K562 (cell line): ENCODE data around the gene RETSAT. TPM values are rescaled to one million over a fixed set of nuclear protein-coding genes. Genes with fewer than 3 reads are reported as not detected.

Source experiments
- ATAC-seq: fragments of 200-7000 bp; cut with Tn5 transposase; 3 replicates; pipeline ENCODE4 v1.9.1; 2020; ENCODE audit warnings: moderate library complexity
- BruUV-seq: library from RNA; stranded (reverse); fragments of 400-500 nt; replicated peaks from 2 replicates; lab custom pipeline; 2021; lab: Mats Ljungman, UMichigan
- CTCF ChIA-PET: fragments of 300-600 bp; formaldehyde crosslinking; extraction: SDS; loops from one replicate; lab custom pipeline; 2021; ENCODE audit warnings: low intra/inter-chr PET ratio; lab: Yijun Ruan, JAX
- POLR2A ChIA-PET: fragments of 300-600, 350-650 bp; sonication (Branson Sonifier 250); formaldehyde crosslinking; extraction: SDS; loops from one replicate; lab custom pipeline; 2021; ENCODE audit warnings: antibody characterized with exemption, inconsistent platforms; lab: Yijun Ruan, JAX
- DNase-seq, 4 experiments: peaks; one replicate each; pipeline versions ENCODE4 v3.0.0 to v3.0.0-alpha.2; 2011 to 2018; ENCODE audit warnings: low spot score in 3 of 4, mixed read lengths in 3 of 4; ENCODE audit errors: extremely low read depth in 1 of 4
- FAIRE-seq: peaks from 2 replicates; lab custom pipeline; 2011; peaks lifted over from hg19 to GRCh38; lab: Jason Lieb, UNC
- H2AFZ ChIP-seq: 2 replicates; pipeline ENCODE4 v1.6.0; 2011; ENCODE audit warnings: low read depth, low read length, control low read depth, inconsistent platforms
- H3K27ac ChIP-seq: fragments of 200-600 bp; 3 replicates; pipeline ENCODE4 v1.8.0; 2011; ENCODE audit warnings: low read depth, mild to moderate bottlenecking, control low read depth, inconsistent platforms, low read length, moderate library complexity, mixed read lengths; ENCODE audit errors: extremely low read depth
- H3K27me3 ChIP-seq, 2 experiments: fragments of 300-600 bp in 1 of 2; 2 replicates in 1 of 2; 3 replicates in 1 of 2; pipeline versions ENCODE4 v1.6.0 to v1.8.0; 2011; ENCODE audit warnings: inconsistent platforms in 2 of 2, low read length in 2 of 2, mild to moderate bottlenecking in 1 of 2, mixed read lengths in 1 of 2, moderate library complexity in 1 of 2; ENCODE audit not compliant: control insufficient read depth in 2 of 2, insufficient read depth in 2 of 2
- H3K36me3 ChIP-seq: fragments of 300-600 bp; 3 replicates; pipeline ENCODE4 v1.8.0; 2011; ENCODE audit warnings: mild to moderate bottlenecking, low read length, inconsistent platforms; ENCODE audit not compliant: control insufficient read depth, insufficient read depth
- H3K4me1 ChIP-seq, 2 experiments: fragments of 200-600 bp in 1 of 2; replicated peaks in 1 of 2; 2 replicates in 1 of 2; 3 replicates in 1 of 2; pipeline versions ENCODE4 v1.5.1 to v1.8.0; 2011; ENCODE audit warnings: inconsistent platforms in 2 of 2, low read length in 2 of 2, mild to moderate bottlenecking in 1 of 2, mixed read lengths in 1 of 2, moderate library complexity in 1 of 2; ENCODE audit not compliant: control insufficient read depth in 2 of 2, insufficient read depth in 2 of 2
- H3K4me2 ChIP-seq: 2 replicates; pipeline ENCODE4 v1.6.1; 2011; ENCODE audit warnings: low read length, control low read depth, inconsistent platforms, mixed read lengths; ENCODE audit not compliant: insufficient read depth
- H3K4me3 ChIP-seq: fragments of 200-600 bp; sonication (generic), shearing (Covaris generic); 2 replicates; pipeline ENCODE4 v1.5.1; 2016; ENCODE audit warnings: control low read depth, inconsistent platforms
- H3K79me2 ChIP-seq: fragments of 200-600 bp; 3 replicates; pipeline ENCODE4 v1.8.0; 2011; ENCODE audit warnings: low read length, inconsistent platforms; ENCODE audit not compliant: control insufficient read depth, insufficient read depth
- H3K9ac ChIP-seq, 2 experiments: 2 replicates each; pipeline versions ENCODE4 v1.6.0 to v1.6.1; 2011; ENCODE audit warnings: low read depth in 2 of 2, low read length in 2 of 2, control low read depth in 1 of 2, inconsistent platforms in 1 of 2, mild to moderate bottlenecking in 1 of 2, mixed read lengths in 1 of 2; ENCODE audit not compliant: insufficient read depth in 1 of 2
- H3K9me1 ChIP-seq: one replicate; pipeline ENCODE4 v1.6.0; 2011; ENCODE audit warnings: inconsistent platforms, mild to moderate bottlenecking, low read length, moderate library complexity; ENCODE audit not compliant: control insufficient read depth, insufficient read depth
- H3K9me3 ChIP-seq: replicated peaks from 2 replicates; pipeline ENCODE4 v1.5.1; 2011; ENCODE audit warnings: low read depth, low read length, inconsistent platforms; ENCODE audit not compliant: control insufficient read depth, insufficient read depth
- H4K20me1 ChIP-seq: replicated peaks from 2 replicates; pipeline ENCODE4 v1.6.1; 2011; ENCODE audit warnings: low read length, inconsistent platforms, mixed read lengths; ENCODE audit not compliant: control insufficient read depth, insufficient read depth
- CHCHD3 ChIP-seq: fragments of 250-450 bp; sonication (Bioruptor Pico); IDR thresholded peaks from 2 replicates; pipeline ENCODE4 v2.1.2; 2022; ENCODE audit warnings: mild to moderate bottlenecking
- CHD4 ChIP-seq: fragments of 200-600 bp; sonication (generic); IDR thresholded peaks from 3 replicates; pipeline ENCODE4 v1.6.1; 2012; ENCODE audit warnings: low read depth, mild to moderate bottlenecking, mixed read lengths, low read length, inconsistent platforms; ENCODE audit not compliant: insufficient read depth, insufficient replicate concordance, poor library complexity, severe bottlenecking
- DNMT1 ChIP-seq: fragments of 450-650 bp; IDR thresholded peaks from 2 replicates; pipeline ENCODE4 v1.6.1; 2016; ENCODE audit warnings: antibody characterized with exemption, mild to moderate bottlenecking
- NFIC ChIP-seq: fragments of 450-650 bp; IDR thresholded peaks from 2 replicates; pipeline ENCODE4 v1.6.1; 2017; ENCODE audit warnings: mild to moderate bottlenecking, inconsistent platforms
- XRCC4 ChIP-seq: IDR thresholded peaks from one replicate; pipeline ENCODE4 v1.6.1; 2011; ENCODE audit not compliant: insufficient read depth, insufficient read length; ENCODE audit errors: extremely low read depth
- WGBS: fragments of 100-300 bp; shearing (Covaris generic); methylation state at CpG from one replicate; pipeline ENCODE4 v1.1.6; 2016; ENCODE audit warnings: low coverage, mixed read lengths; ENCODE audit not compliant: insufficient coverage; ENCODE audit errors: missing lambda C conversion rate; 5-methylcytosine and 5-hydroxymethylcytosine counted together
- in situ Hi-C: fragments of 300-500 bp; cut with MboI; formaldehyde crosslinking; loops from 4 replicates; pipeline ENCODE4 v1.15.0; 2018; ENCODE audit warnings: inconsistent platforms, mixed read lengths
- intact Hi-C: fragments of 100-400 bp; cut with micrococcal nuclease; formaldehyde crosslinking; loops from 2 replicates; pipeline ENCODE4 v1.14.2; 2022
- polyA plus RNA-seq, 8 experiments: library from polyadenylated mRNA; depleted of rRNA in 4 of 8; stranded (reverse) in 5 of 8; unstranded in 3 of 8; fragments of >200 nt; fragmentation: Nextera tagmentation in 2 of 8; fragmentation: Illumina TruSeq in 1 of 8; extraction: Ambion mirVana in 2 of 8; extraction: Trizol in 1 of 8; gene quantifications; 2 replicates each; pipeline versions ENCODE4 v1.2.1 to v1.2.3, GENCODE V29; 2011 to 2014; ENCODE audit warnings: inconsistent platforms in 1 of 8, missing spikeins in 1 of 8
- total RNA-seq, 7 experiments: library from RNA; depleted of rRNA in 6 of 7; stranded (reverse); fragments of >200 nt in 6 of 7; fragmentation: Illumina TruSeq in 2 of 7; extraction: Trizol in 2 of 7; gene quantifications; 2 replicates each; pipeline versions ENCODE4 v1.2.1 to v1.2.3, GENCODE V29; 2011 to 2021; ENCODE audit warnings: low replicate concordance in 1 of 7
- TF ChIP-seq, protein P1 (sequence below), 2 experiments: fragments of 450-650 bp in 1 of 2; sonication (generic) in 1 of 2; formaldehyde crosslinking in 1 of 2; IDR thresholded peaks; 2 replicates each; pipeline versions ENCODE4 v1.7.1 to v1.9.0; 2016 to 2022; ENCODE audit warnings: inconsistent platforms in 1 of 2, mild to moderate bottlenecking in 1 of 2, missing genetic modification reagents in 1 of 2

RETSAT gene
- total and polyA plus RNA-seq, 9 of the 15 experiments (the other 6 are each of a cell fraction or from before 2014, with no cell fraction given): 1.9 to 21.6 (median 16.5) TPM

DNA sequence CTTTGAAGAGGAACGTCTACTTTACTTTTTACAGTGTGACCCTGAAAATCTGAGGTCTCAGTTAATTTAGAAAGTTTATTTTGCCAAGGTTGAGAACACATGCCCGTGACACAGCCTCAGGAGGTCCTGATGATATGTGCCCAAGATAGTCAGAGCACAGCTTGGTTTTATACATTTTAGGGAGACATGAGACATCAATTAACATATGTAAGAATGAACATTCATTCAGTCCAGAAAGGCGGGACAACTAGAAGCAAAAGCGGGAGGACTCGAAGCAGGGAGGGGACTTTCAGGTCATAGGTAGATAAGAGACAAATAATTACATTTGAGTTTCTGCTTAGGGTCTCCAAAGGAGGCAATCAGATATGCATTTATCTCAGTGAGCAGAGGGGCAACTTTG lies 23.9 kb upstream of the RETSAT start:
- H4K20me1 ChIP-seq: no peaks in the 10 kb centered on the region
- H3K27me3 ChIP-seq: no peaks in the 10 kb centered on the region
- H3K9me3 ChIP-seq: peaks cover 2% of the 10 kb centered on the region; the same call in 1 of the 2 replicates
- POLR2A ChIA-PET: no interaction called here
- H3K4me1 ChIP-seq: no peaks in the 10 kb centered on the region; a peak in 1 of 5 replicates
- CTCF ChIA-PET: no interaction called here
- TF ChIP-seq CHCHD3 (CRISPR knock-in tag): no peak
- H3K36me3 ChIP-seq: peaks cover 7% of the 10 kb centered on the region; the same call in 1 of the 3 replicates
- no peak overlapping the region for H3K4me2 ChIP-seq
- WGBS: 55% methylated on average over 5 of the region's 5 CpGs
- no TSS peak for BruUV-seq
- DNase-seq (no peak), FAIRE-seq (no peak), ATAC-seq (no peak)
- intact Hi-C loops (no loop called here), in situ Hi-C loops (no loop called here)
- no peaks in the 10 kb centered on the region for H3K79me2 ChIP-seq
- no peak overlapping the region for H2AFZ ChIP-seq
- no peak overlapping the region for H3K4me3 ChIP-seq
- no peak overlapping the region for H3K9ac ChIP-seq
- H3K27ac ChIP-seq: no peak overlapping the region
- no peaks in the 10 kb centered on the region for H3K9me1 ChIP-seq

DNA sequence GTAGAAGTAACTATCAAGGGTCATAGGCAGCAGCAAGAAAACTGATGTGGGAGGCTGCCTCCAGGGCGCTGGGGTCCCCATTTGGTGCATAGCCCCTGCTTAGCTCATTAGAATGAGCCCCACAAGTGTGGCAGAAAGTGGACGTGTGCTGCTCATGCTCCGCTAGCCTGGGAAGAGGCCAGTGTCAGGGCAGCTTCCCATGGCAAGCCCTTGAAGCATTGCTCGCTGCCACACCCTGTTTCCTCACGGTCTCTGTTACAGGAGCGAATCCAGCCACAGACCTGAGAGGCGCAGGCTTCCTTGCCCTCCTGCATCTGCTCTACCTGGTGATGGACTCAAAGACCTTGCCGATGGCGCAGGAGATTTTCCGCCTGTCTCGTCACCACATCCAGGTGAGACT lies 22.8 kb upstream of the RETSAT start:
- H2AFZ ChIP-seq: no peak overlapping the region
- 81% methylated on average over 11 of the region's 11 CpGs for whole genome bisulfite sequencing
- H3K4me3 ChIP-seq: no peak overlapping the region
- H3K9ac ChIP-seq: no peak overlapping the region
- intact Hi-C loops: no loop called here
- H3K9me1 ChIP-seq: no peaks in the 10 kb centered on the region
- H4K20me1 ChIP-seq: no peaks in the 10 kb centered on the region
- in situ Hi-C loops: no loop called here
- DNase-seq: no peak
- no peak for FAIRE-seq
- no peaks in the 10 kb centered on the region for H3K79me2 ChIP-seq
- H3K9me3 ChIP-seq: peaks cover 2% of the 10 kb centered on the region; the same call in 1 of the 2 replicates
- ATAC-seq: no peak
- H3K27me3 ChIP-seq: no peaks in the 10 kb centered on the region
- no TSS peak for BruUV-seq
- no peak overlapping the region for H3K4me2 ChIP-seq
- no peak overlapping the region for H3K27ac ChIP-seq
- H3K36me3 ChIP-seq: peaks cover 7% of the 10 kb centered on the region; the same call in 1 of the 3 replicates
- ChIA-PET POLR2A (interaction anchor here (0.6 to 1.1 kb wide), 2 partner anchors 43 to 163 kb away, joined by 3 to 4 read pairs; no protein-coding TSS in a partner anchor), CTCF (no interaction called here)
- no peaks in the 10 kb centered on the region for H3K4me1 ChIP-seq
- TF ChIP-seq, protein P1, sequence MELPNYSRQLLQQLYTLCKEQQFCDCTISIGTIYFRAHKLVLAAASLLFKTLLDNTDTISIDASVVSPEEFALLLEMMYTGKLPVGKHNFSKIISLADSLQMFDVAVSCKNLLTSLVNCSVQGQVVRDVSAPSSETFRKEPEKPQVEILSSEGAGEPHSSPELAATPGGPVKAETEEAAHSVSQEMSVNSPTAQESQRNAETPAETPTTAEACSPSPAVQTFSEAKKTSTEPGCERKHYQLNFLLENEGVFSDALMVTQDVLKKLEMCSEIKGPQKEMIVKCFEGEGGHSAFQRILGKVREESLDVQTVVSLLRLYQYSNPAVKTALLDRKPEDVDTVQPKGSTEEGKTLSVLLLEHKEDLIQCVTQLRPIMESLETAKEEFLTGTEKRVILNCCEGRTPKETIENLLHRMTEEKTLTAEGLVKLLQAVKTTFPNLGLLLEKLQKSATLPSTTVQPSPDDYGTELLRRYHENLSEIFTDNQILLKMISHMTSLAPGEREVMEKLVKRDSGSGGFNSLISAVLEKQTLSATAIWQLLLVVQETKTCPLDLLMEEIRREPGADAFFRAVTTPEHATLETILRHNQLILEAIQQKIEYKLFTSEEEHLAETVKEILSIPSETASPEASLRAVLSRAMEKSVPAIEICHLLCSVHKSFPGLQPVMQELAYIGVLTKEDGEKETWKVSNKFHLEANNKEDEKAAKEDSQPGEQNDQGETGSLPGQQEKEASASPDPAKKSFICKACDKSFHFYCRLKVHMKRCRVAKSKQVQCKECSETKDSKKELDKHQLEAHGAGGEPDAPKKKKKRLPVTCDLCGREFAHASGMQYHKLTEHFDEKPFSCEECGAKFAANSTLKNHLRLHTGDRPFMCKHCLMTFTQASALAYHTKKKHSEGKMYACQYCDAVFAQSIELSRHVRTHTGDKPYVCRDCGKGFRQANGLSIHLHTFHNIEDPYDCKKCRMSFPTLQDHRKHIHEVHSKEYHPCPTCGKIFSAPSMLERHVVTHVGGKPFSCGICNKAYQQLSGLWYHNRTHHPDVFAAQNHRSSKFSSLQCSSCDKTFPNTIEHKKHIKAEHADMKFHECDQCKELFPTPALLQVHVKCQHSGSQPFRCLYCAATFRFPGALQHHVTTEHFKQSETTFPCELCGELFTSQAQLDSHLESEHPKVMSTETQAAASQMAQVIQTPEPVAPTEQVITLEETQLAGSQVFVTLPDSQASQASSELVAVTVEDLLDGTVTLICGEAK (IDR thresholded peaks at IDR 0.05): no peak
- TF ChIP-seq, protein P1 (CRISPR knock-in tag; IDR thresholded peaks at IDR 0.05): no peak
- no peak for TF ChIP-seq NFIC
- TF ChIP-seq DNMT1: no peak
- no peak for TF ChIP-seq CHD4
- TF ChIP-seq XRCC4: no peak
